WTC11 (cell line): ENCODE data around the gene ZSWIM6.

ENCODE experiments used
- FOXP1 ChIP-seq: sonication (generic); formaldehyde crosslinking; IDR thresholded peaks from 2 replicates; pipeline ENCODE4 v1.8.0; 2022; ENCODE audit warnings: missing genetic modification reagents, mild to moderate bottlenecking, moderate library complexity, borderline replicate concordance
- SP1 ChIP-seq: sonication (generic); formaldehyde crosslinking; conservative IDR thresholded peaks from 2 replicates; pipeline ENCODE4 v1.8.1; 2022; ENCODE audit warnings: missing genetic modification reagents
- ZNF219 ChIP-seq: sonication (generic); formaldehyde crosslinking; IDR thresholded peaks from 2 replicates; pipeline ENCODE4 v1.8.0; 2023; ENCODE audit warnings: missing genetic modification reagents, mild to moderate bottlenecking, borderline replicate concordance
- ZNF423 ChIP-seq: fragments of 250-450 bp; sonication (Bioruptor Pico); IDR thresholded peaks from 2 replicates; pipeline ENCODE4 v2.1.2; 2022; ENCODE audit warnings: mild to moderate bottlenecking, moderate library complexity
- ZNF512 ChIP-seq: sonication (generic); formaldehyde crosslinking; IDR thresholded peaks from 2 replicates; pipeline ENCODE4 v1.8.1; 2022; ENCODE audit warnings: missing genetic modification reagents, borderline replicate concordance
- TF ChIP-seq, protein P1 (sequence below): fragments of 200-600 bp; IDR thresholded peaks from 2 replicates; pipeline ENCODE4 v1.8.0; 2022; ENCODE audit warnings: antibody characterized with exemption
- TF ChIP-seq, protein P2 (sequence below): sonication (generic); formaldehyde crosslinking; IDR thresholded peaks from 2 replicates; pipeline ENCODE4 v1.8.0; 2022; ENCODE audit warnings: missing genetic modification reagents

GRCh38 chr5:61559722-61560121, 227.7 kb downstream of the ZSWIM6 start:
- TF ChIP-seq, protein P1, sequence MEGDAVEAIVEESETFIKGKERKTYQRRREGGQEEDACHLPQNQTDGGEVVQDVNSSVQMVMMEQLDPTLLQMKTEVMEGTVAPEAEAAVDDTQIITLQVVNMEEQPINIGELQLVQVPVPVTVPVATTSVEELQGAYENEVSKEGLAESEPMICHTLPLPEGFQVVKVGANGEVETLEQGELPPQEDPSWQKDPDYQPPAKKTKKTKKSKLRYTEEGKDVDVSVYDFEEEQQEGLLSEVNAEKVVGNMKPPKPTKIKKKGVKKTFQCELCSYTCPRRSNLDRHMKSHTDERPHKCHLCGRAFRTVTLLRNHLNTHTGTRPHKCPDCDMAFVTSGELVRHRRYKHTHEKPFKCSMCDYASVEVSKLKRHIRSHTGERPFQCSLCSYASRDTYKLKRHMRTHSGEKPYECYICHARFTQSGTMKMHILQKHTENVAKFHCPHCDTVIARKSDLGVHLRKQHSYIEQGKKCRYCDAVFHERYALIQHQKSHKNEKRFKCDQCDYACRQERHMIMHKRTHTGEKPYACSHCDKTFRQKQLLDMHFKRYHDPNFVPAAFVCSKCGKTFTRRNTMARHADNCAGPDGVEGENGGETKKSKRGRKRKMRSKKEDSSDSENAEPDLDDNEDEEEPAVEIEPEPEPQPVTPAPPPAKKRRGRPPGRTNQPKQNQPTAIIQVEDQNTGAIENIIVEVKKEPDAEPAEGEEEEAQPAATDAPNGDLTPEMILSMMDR = no peak
- TF ChIP-seq ZNF512 (no peak), ZNF219 (CRISPR knock-in tag) (no peak), FOXP1 (no peak), SP1 (CRISPR knock-in tag) (no peak), ZNF423 (no peak)
- TF ChIP-seq, protein P2, sequence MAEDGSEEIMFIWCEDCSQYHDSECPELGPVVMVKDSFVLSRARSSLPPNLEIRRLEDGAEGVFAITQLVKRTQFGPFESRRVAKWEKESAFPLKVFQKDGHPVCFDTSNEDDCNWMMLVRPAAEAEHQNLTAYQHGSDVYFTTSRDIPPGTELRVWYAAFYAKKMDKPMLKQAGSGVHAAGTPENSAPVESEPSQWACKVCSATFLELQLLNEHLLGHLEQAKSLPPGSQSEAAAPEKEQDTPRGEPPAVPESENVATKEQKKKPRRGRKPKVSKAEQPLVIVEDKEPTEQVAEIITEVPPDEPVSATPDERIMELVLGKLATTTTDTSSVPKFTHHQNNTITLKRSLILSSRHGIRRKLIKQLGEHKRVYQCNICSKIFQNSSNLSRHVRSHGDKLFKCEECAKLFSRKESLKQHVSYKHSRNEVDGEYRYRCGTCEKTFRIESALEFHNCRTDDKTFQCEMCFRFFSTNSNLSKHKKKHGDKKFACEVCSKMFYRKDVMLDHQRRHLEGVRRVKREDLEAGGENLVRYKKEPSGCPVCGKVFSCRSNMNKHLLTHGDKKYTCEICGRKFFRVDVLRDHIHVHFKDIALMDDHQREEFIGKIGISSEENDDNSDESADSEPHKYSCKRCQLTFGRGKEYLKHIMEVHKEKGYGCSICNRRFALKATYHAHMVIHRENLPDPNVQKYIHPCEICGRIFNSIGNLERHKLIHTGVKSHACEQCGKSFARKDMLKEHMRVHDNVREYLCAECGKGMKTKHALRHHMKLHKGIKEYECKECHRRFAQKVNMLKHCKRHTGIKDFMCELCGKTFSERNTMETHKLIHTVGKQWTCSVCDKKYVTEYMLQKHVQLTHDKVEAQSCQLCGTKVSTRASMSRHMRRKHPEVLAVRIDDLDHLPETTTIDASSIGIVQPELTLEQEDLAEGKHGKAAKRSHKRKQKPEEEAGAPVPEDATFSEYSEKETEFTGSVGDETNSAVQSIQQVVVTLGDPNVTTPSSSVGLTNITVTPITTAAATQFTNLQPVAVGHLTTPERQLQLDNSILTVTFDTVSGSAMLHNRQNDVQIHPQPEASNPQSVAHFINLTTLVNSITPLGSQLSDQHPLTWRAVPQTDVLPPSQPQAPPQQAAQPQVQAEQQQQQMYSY (CRISPR knock-in tag) = no peak
